ENCODE results near the gene ZNF12.

GRCh38 chr7:6639032-6639431 lies 67.7 kb downstream of the ZNF12 start:
- no peak for TF ChIP-seq CTCF (IDR thresholded peaks at IDR 0.05)
- TF ChIP-seq POLR2A (IDR thresholded peaks at IDR 0.05): no peak
